Loucy (cell line): ENCODE data around the gene PSMD11.

Experiments used
- CTCF ChIP-seq: fragments of 200-600 bp; sonication (generic); conservative IDR thresholded peaks from 2 replicates; pipeline ENCODE4 v1.5.1; 2014; ENCODE audit warnings: mild to moderate bottlenecking, antibody characterized with exemption, low read length
- EZH2phosphoT487 ChIP-seq: fragments of 200-600 bp; IDR thresholded peaks from 2 replicates; pipeline ENCODE4 v1.6.1; 2018; ENCODE audit warnings: antibody characterized with exemption, mild to moderate bottlenecking, moderate library complexity, borderline replicate concordance

- no peak for TF ChIP-seq CTCF
- TF ChIP-seq EZH2phosphoT487: no peak
These were observed 26.3 kb downstream of the PSMD11 start for GRCh38 chr17:32470405-32471167.
